ENCODE data around the gene CCDC13. TPM values are rescaled to one million over a fixed set of nuclear protein-coding genes. Genes with fewer than 3 reads are reported as not detected.

The CCDC13 gene
- total and polyA plus RNA-seq, 5 donors, result 0.26 to 1.8 (median 0.90) TPM; not detected in 1

DNA sequence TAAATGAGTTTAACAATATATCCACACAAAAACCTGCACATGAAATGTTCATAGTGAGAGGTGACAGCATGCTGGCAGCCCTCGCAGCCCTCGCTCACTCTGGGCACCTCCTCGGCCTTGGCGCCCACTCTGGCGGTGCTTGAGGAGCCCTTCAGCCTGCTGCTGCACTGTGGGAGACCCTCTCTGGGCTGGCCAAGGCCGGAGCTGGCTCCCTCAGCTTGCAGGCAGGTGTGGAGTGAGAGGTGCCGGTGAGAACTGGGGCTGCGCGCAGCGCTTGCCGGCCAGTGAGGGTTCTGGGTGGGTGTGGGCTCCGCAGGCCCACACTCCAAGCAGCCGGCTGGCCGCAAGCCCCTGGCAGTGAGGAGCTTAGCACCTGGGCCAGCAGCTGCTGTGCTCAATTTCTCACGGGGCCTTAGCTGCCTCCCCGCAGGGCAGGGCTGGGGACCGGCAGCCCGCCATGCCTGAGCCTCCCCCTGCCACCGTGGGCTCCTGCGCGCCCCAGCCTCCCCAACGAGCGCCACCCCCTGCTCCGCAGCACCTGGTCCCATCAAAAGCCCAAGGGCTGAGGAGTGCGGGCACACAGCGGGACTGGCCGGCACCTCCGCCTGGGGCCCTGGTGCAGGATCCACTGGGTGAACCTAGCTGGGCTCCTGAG is 3.4 kb downstream of the CCDC13 start:
- no peak overlapping the region for H3K4me3 ChIP-seq (ENCODE audit: low read length)
- ATAC-seq (no peak), DNase-seq (peak in 1 of 3 donors; percentile 46)
- 95% methylated on average over 28 of the region's 28 CpGs for WGBS
- intact Hi-C loops (cut with DNase I), result no loop called here
- no peaks in the 10 kb centered on the region for H3K4me1 ChIP-seq (ENCODE audit: control insufficient read depth, insufficient read depth, low read length)
- H3K27ac ChIP-seq (ENCODE audit: low read length), result no peak overlapping the region
- no peaks in the 10 kb centered on the region for H3K27me3 ChIP-seq (ENCODE audit: control insufficient read depth, insufficient read depth)
- no peaks in the 10 kb centered on the region for H3K9me3 ChIP-seq (ENCODE audit: control insufficient read depth, low read length)

DNA sequence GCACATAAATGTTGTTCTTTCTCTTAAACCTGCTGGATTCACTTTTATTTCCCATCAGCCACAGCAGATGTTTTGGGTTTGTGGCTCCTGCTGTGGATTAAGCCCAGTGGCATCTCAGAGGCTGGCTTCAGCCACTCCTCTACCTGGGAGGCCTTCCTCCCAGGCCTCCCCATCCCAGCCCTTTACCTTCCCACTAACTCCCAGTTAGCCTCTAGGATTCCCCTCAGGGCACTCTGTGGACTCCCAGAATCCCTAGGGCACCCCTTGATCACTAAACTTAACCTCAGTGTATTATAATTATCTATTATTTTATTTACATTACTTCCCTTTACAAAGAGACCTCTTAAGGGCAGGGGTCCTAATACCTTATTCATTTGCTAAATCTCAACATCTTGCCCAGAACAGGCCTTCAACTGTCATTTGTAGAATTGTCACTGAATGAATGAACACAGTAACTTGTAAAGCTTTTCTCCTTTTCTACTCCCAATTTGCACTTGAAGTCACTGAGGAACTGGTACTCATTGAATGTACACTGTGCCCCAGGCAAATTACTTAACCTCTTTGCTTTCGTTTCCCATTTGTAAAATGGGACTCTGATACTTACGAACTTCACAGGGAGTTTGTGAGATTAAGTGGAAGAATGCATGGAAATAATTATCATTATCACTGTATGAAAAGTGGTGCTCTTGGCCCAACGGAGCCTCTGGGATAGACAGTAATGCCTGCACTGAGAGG is 8.3 kb downstream of the CCDC13 start:
- no peaks in the 10 kb centered on the region for H3K4me1 ChIP-seq (ENCODE audit: control insufficient read depth, insufficient read depth, low read length)
- H3K4me3 ChIP-seq (ENCODE audit: low read length), result no peak overlapping the region
- 65% methylated on average over 3 of the region's 3 CpGs for WGBS
- no peaks in the 10 kb centered on the region for H3K27me3 ChIP-seq (ENCODE audit: control insufficient read depth, insufficient read depth)
- DNase-seq (no peak), ATAC-seq (no peak)
- no peak overlapping the region for H3K27ac ChIP-seq (ENCODE audit: low read length)
- no peaks in the 10 kb centered on the region for H3K9me3 ChIP-seq (ENCODE audit: control insufficient read depth, low read length)
- intact Hi-C loops (cut with DNase I), result no loop called here

GRCh38 chr3:42764115-42764514 is 8.9 kb downstream of the CCDC13 start:
- no peaks in the 10 kb centered on the region for H3K4me1 ChIP-seq (ENCODE audit: control insufficient read depth, insufficient read depth, low read length)
- intact Hi-C loops (cut with DNase I), result no loop called here
- H3K4me3 ChIP-seq (ENCODE audit: low read length), result no peak overlapping the region
- no peak overlapping the region for H3K27ac ChIP-seq (ENCODE audit: low read length)
- ATAC-seq (no peak), DNase-seq (no peak)
- 90% methylated on average over 3 of the region's 3 CpGs for WGBS
- H3K9me3 ChIP-seq (ENCODE audit: control insufficient read depth, low read length), result no peaks in the 10 kb centered on the region
- H3K27me3 ChIP-seq (ENCODE audit: control insufficient read depth, insufficient read depth), result no peaks in the 10 kb centered on the region

GRCh38 chr3:42763021-42763420 is 10.0 kb downstream of the CCDC13 start:
- DNase-seq, result no peak
- WGBS, result 43% methylated on average over 2 of the region's 2 CpGs
- no peaks in the 10 kb centered on the region for H3K9me3 ChIP-seq (ENCODE audit: control insufficient read depth, low read length)
- intact Hi-C loops (cut with DNase I), result no loop called here
- no peaks in the 10 kb centered on the region for H3K4me1 ChIP-seq (ENCODE audit: control insufficient read depth, insufficient read depth, low read length)
- H3K27ac ChIP-seq (ENCODE audit: low read length), result no peak overlapping the region
- no peak for ATAC-seq
- H3K4me3 ChIP-seq (ENCODE audit: low read length), result no peak overlapping the region
- no peaks in the 10 kb centered on the region for H3K27me3 ChIP-seq (ENCODE audit: control insufficient read depth, insufficient read depth)

- peak; percentile 57 to 61 for ATAC-seq
- 77% methylated on average over 6 of the region's 6 CpGs for WGBS
- no peaks in the 10 kb centered on the region for H3K9me3 ChIP-seq (ENCODE audit: control insufficient read depth, low read length)
- H3K27ac ChIP-seq (ENCODE audit: low read length), result peak overlapping the region; percentile 13
- H3K4me1 ChIP-seq (ENCODE audit: control insufficient read depth, insufficient read depth, low read length), result no peaks in the 10 kb centered on the region
- intact Hi-C loops (cut with DNase I), result no loop called here
- H3K27me3 ChIP-seq (ENCODE audit: control insufficient read depth, insufficient read depth), result no peaks in the 10 kb centered on the region
- H3K4me3 ChIP-seq (ENCODE audit: low read length), result no peak overlapping the region
- DNase-seq, result no peak
Observed at GRCh38 chr3:42762046-42762724, 10.9 kb downstream of the CCDC13 start.

DNA sequence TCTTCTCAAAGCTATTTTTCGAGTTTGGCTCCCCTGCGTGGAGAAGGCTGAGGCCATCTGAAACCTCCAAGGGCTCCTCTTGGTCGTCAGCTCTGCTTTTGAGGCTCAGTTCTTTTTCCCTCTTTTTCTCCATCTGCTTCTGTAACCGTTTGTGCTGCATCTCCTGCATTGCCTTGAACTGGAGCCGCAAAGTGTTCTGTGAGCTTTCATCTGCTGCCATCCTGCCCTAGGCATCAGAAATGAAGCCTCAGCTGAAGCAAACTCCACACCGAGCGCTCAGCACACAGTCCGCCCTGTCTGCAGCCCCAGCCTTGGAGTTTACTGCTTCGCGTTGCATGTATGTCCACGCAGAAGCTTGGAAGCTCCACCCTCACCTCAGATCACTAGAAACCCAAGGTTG is 14.9 kb downstream of the CCDC13 start:
- ATAC-seq (no peak), DNase-seq (no peak)
- H3K4me3 ChIP-seq (ENCODE audit: low read length), result no peak overlapping the region
- no peaks in the 10 kb centered on the region for H3K9me3 ChIP-seq (ENCODE audit: control insufficient read depth, low read length)
- H3K27me3 ChIP-seq (ENCODE audit: control insufficient read depth, insufficient read depth), result no peaks in the 10 kb centered on the region
- intact Hi-C loops (cut with DNase I), result loop anchor here in 1 of 4 donors (10.0 kb wide), 1 partner anchor 513 kb away; no protein-coding TSS in a partner anchor
- H3K27ac ChIP-seq (ENCODE audit: low read length), result no peak overlapping the region
- no peaks in the 10 kb centered on the region for H3K4me1 ChIP-seq (ENCODE audit: control insufficient read depth, insufficient read depth, low read length)
- 84% methylated on average over 11 of the region's 11 CpGs for WGBS

DNA sequence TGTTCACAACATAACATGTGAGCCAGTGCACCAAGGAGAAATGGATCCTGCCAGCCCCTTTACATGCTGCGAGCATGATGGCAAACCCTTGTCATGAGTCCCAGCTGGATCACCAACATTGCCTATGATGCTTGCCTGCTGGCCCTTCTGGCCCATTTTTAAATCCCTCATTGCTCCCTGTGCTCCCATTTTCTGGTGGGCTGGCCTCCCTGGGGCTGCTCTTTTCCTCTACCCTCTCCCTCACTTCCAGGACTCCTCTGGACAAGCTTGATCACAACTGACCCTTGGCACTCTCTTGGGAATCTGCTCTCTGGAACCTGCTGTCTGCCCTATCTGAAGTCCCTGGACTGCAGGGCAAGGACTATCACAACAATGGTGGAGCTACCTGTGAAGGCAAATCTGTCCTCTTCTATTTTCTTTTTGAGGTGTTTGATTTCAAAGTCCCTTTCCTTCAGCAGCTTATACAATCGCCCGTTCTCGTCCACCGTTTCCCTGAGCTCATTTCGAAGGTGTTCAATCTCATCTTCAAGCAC is 16.3 kb downstream of the CCDC13 start:
- no peak for DNase-seq
- Histone ChIP-seq H3K9me3 (ENCODE audit: control insufficient read depth, low read length) (no peaks in the 10 kb centered on the region), H3K4me3 (ENCODE audit: low read length) (no peak overlapping the region), H3K27ac (ENCODE audit: low read length) (no peak overlapping the region), H3K27me3 (ENCODE audit: control insufficient read depth, insufficient read depth) (no peaks in the 10 kb centered on the region), H3K4me1 (ENCODE audit: control insufficient read depth, insufficient read depth, low read length) (no peaks in the 10 kb centered on the region)
- 93% methylated on average over 6 of the region's 6 CpGs for WGBS
- intact Hi-C loops (cut with DNase I), result loop anchor here in 1 of 4 donors (10.0 kb wide), 1 partner anchor 512 kb away; no protein-coding TSS in a partner anchor
- ATAC-seq, result no peak

GRCh38 chr3:42755681-42756578 is 17.1 kb downstream of the CCDC13 start:
- Histone ChIP-seq H3K9me3 (ENCODE audit: control insufficient read depth, low read length) (no peaks in the 10 kb centered on the region), H3K4me3 (ENCODE audit: low read length) (no peak overlapping the region), H3K4me1 (ENCODE audit: control insufficient read depth, insufficient read depth, low read length) (no peaks in the 10 kb centered on the region), H3K27me3 (ENCODE audit: control insufficient read depth, insufficient read depth) (no peaks in the 10 kb centered on the region), H3K27ac (ENCODE audit: low read length) (no peak overlapping the region)
- 73% methylated on average over 5 of the region's 5 CpGs for WGBS
- intact Hi-C loops (cut with DNase I), result loop anchor here in 1 of 4 donors (10.0 kb wide), 1 partner anchor 511 kb away; no protein-coding TSS in a partner anchor
- ATAC-seq (peak; percentile 37 to 51), DNase-seq (no peak)

GRCh38 chr3:42753757-42754156 is 19.3 kb downstream of the CCDC13 start:
- WGBS, result 88% methylated on average over 3 of the region's 3 CpGs
- intact Hi-C loops (cut with DNase I), result loop anchor here in 1 of 4 donors (10.0 kb wide), 1 partner anchor 509 kb away; no protein-coding TSS in a partner anchor
- no peak for ATAC-seq

DNA sequence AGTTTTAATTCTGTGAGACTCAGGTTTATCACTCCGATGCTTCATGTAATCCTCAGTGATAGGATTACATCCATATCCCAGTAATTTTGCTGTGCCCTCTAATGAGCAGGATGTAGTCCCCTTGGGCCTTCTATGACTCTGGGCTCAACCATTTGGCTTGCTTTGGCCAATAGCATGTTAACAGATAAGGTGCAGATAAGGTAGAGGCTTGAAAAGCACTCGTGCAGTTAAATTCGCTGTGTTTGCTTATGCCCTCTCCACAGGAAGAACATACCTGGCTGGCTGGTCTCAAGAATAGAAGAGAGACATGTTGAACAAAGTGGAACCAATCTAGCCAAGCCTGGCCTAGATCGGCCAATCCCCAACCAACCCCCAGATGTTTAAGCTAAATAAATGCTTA is 20.1 kb downstream of the CCDC13 start:
- Histone ChIP-seq H3K4me3 (ENCODE audit: low read length) (no peak overlapping the region), H3K27ac (ENCODE audit: low read length) (no peak overlapping the region), H3K27me3 (ENCODE audit: control insufficient read depth, insufficient read depth) (no peaks in the 10 kb centered on the region), H3K9me3 (ENCODE audit: control insufficient read depth, low read length) (no peaks in the 10 kb centered on the region), H3K4me1 (ENCODE audit: control insufficient read depth, insufficient read depth, low read length) (peaks cover 2% of the 10 kb centered on the region)
- no peak for DNase-seq
- 90% methylated on average over 4 of the region's 4 CpGs for WGBS
- intact Hi-C loops (cut with DNase I), result loop anchor here in 1 of 4 donors (10.0 kb wide), 1 partner anchor 508 kb away; no protein-coding TSS in a partner anchor
- no peak for ATAC-seq

More at GRCh38 chr3:42753757-42754156, 19.3 kb downstream of the CCDC13 start:
- DNase-seq, result no peak
- Histone ChIP-seq H3K9me3 (ENCODE audit: control insufficient read depth, low read length) (no peaks in the 10 kb centered on the region), H3K4me1 (ENCODE audit: control insufficient read depth, insufficient read depth, low read length) (peaks cover 2% of the 10 kb centered on the region), H3K4me3 (ENCODE audit: low read length) (no peak overlapping the region), H3K27ac (ENCODE audit: low read length) (no peak overlapping the region), H3K27me3 (ENCODE audit: control insufficient read depth, insufficient read depth) (no peaks in the 10 kb centered on the region)

All from right cardiac atrium (tissue), 5 donors.